ENCODE results near the gene UBE2B.

The UBE2B gene

GRCh38 chr5:134420343-134420742, 49.0 kb downstream of the UBE2B start:
- TF ChIP-seq TCF12 (IDR thresholded peaks at IDR 0.05; ENCODE audit: low read depth), result no peak
- TF ChIP-seq RAD21 (IDR thresholded peaks at IDR 0.05; ENCODE audit: low read depth), result no peak
- TF ChIP-seq FOXM1 (IDR thresholded peaks at IDR 0.05; ENCODE audit: borderline replicate concordance, low read depth), result no peak
- no peak for TF ChIP-seq EGR1 (IDR thresholded peaks at IDR 0.05)
- no peak for TF ChIP-seq YY1 (IDR thresholded peaks at IDR 0.05; ENCODE audit: low read depth)
- no peak for TF ChIP-seq MAX (IDR thresholded peaks at IDR 0.05)
- TF ChIP-seq TEAD4 (IDR thresholded peaks at IDR 0.05), result no peak
- no peak for TF ChIP-seq NFIC (IDR thresholded peaks at IDR 0.05)
- TF ChIP-seq CEBPB (IDR thresholded peaks at IDR 0.05), result no peak
- TF ChIP-seq REST (IDR thresholded peaks at IDR 0.05; ENCODE audit: low read depth), result no peak
- TF ChIP-seq EP300 (IDR thresholded peaks at IDR 0.05; ENCODE audit: borderline replicate concordance), result no peak
- no peak for TF ChIP-seq ZBTB7A (IDR thresholded peaks at IDR 0.05; ENCODE audit: low read depth)
- TF ChIP-seq CREB1 (IDR thresholded peaks at IDR 0.05; ENCODE audit: low read depth), result no peak
- no peak for TF ChIP-seq USF1 (IDR thresholded peaks at IDR 0.05)

- TF ChIP-seq TCF12 (IDR thresholded peaks at IDR 0.05; ENCODE audit: low read depth), result no peak
- TF ChIP-seq MAX (IDR thresholded peaks at IDR 0.05), result no peak
- TF ChIP-seq FOXM1 (IDR thresholded peaks at IDR 0.05; ENCODE audit: borderline replicate concordance, low read depth), result no peak
- no peak for TF ChIP-seq USF1 (IDR thresholded peaks at IDR 0.05)
These were observed 51.5 kb downstream of the UBE2B start for GRCh38 chr5:134422791-134423365.

- no peak for TF ChIP-seq YY1 (IDR thresholded peaks at IDR 0.05; ENCODE audit: low read depth)
- no peak for TF ChIP-seq CREB1 (IDR thresholded peaks at IDR 0.05; ENCODE audit: low read depth)
- no peak for TF ChIP-seq TAF1 (IDR thresholded peaks at IDR 0.05; ENCODE audit: low read depth)
- no peak for TF ChIP-seq FOXM1 (IDR thresholded peaks at IDR 0.05; ENCODE audit: borderline replicate concordance, low read depth)
These were observed 52.0 kb downstream of the UBE2B start for GRCh38 chr5:134423376-134423775.

- no peak for TF ChIP-seq TAF1 (IDR thresholded peaks at IDR 0.05; ENCODE audit: low read depth)
- no peak for TF ChIP-seq RAD21 (IDR thresholded peaks at IDR 0.05; ENCODE audit: low read depth)
- no peak for TF ChIP-seq MAX (IDR thresholded peaks at IDR 0.05)
- no peak for TF ChIP-seq TEAD4 (IDR thresholded peaks at IDR 0.05)
- no peak for TF ChIP-seq TCF12 (IDR thresholded peaks at IDR 0.05; ENCODE audit: low read depth)
- TF ChIP-seq REST (IDR thresholded peaks at IDR 0.05; ENCODE audit: low read depth), result no peak
- no peak for TF ChIP-seq ZBTB7A (IDR thresholded peaks at IDR 0.05; ENCODE audit: low read depth)
- no peak for TF ChIP-seq CREB1 (IDR thresholded peaks at IDR 0.05; ENCODE audit: low read depth)
- TF ChIP-seq CEBPB (IDR thresholded peaks at IDR 0.05), result no peak
- TF ChIP-seq EGR1 (IDR thresholded peaks at IDR 0.05), result no peak
- TF ChIP-seq YY1 (IDR thresholded peaks at IDR 0.05; ENCODE audit: low read depth), result no peak
- TF ChIP-seq EP300 (IDR thresholded peaks at IDR 0.05; ENCODE audit: borderline replicate concordance), result no peak
- no peak for TF ChIP-seq USF1 (IDR thresholded peaks at IDR 0.05)
- TF ChIP-seq FOXM1 (IDR thresholded peaks at IDR 0.05; ENCODE audit: borderline replicate concordance, low read depth), result no peak
- TF ChIP-seq NFIC (IDR thresholded peaks at IDR 0.05), result no peak
These were observed 55.0 kb downstream of the UBE2B start for GRCh38 chr5:134426361-134426760.

- no peak for TF ChIP-seq CREB1 (IDR thresholded peaks at IDR 0.05; ENCODE audit: low read depth)
- no peak for TF ChIP-seq TEAD4 (IDR thresholded peaks at IDR 0.05)
- TF ChIP-seq USF1 (IDR thresholded peaks at IDR 0.05), result no peak
- TF ChIP-seq CEBPB (IDR thresholded peaks at IDR 0.05), result no peak
- TF ChIP-seq EGR1 (IDR thresholded peaks at IDR 0.05), result no peak
- no peak for TF ChIP-seq REST (IDR thresholded peaks at IDR 0.05; ENCODE audit: low read depth)
- no peak for TF ChIP-seq TAF1 (IDR thresholded peaks at IDR 0.05; ENCODE audit: low read depth)
- no peak for TF ChIP-seq MAX (IDR thresholded peaks at IDR 0.05)
These were observed 56.2 kb downstream of the UBE2B start for GRCh38 chr5:134427540-134428041.

Measured in Ishikawa (cell line).